ENCODE results near the gene HNRNPD. TPM values are rescaled to one million over a fixed set of nuclear protein-coding genes. Genes with fewer than 3 reads are reported as not detected.

HNRNPD gene
- total and polyA plus RNA-seq, 10 of the 15 experiments (the other 5 are each of a cell fraction or from before 2014, with no cell fraction given), result 76.6 to 882 (median 265) TPM

DNA sequence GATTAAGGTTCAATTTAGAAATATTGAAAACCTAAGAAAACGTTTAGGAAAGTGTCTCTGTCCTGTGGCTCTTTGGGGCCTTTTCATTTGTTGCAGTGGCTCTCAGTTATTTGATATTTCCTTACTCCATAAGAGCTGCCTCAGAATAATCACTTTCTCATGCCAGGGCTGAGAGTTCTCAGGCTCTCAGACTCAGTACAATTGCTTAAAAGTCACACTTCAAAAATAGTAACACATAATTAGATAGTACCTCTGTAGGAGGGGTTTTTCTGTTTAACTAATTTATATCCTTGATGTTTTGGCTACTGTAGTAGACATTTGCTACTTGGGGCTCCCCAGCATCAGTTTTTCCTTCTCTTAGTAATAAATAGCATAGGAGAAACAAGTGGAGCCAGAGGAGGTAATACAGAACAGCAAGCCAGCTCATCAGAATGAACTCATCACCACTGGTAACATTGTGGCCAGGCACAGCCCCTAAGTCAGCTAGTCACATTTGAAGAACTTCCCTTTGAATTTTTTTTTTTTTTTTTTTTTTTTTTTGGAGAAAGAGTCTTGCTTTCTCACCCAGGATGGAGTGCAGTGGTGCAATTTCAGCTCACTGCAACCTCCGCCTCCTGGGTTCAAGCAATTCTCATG is 8.0 kb upstream of the HNRNPD start:
- RAD21 ChIA-PET (ENCODE audit: unreplicated experiment), result no interaction called here
- CTCF ChIA-PET, result interaction anchor here (1.9 kb wide), 1 partner anchor 21 kb away, joined by 7 read pairs; no protein-coding TSS in a partner anchor
- Histone ChIP-seq H3K36me3 (ENCODE audit: control insufficient read depth in 2 of 2, insufficient read depth in 2 of 2, low read length in 1 of 2) (no peaks in the 10 kb centered on the region), H2AFZ (ENCODE audit: control insufficient read depth, low read depth, low read length) (no peak overlapping the region), H3K79me2 (ENCODE audit: control insufficient read depth, insufficient read depth, low read length) (peaks cover under 1% of the 10 kb centered on the region; the same call in 1 of the 2 replicates), H3K9me3 (replicated peaks; ENCODE audit: control insufficient read depth, insufficient read depth, low read length) (peaks cover 2% of the 10 kb centered on the region; the same call in 2 of the 3 replicates), H3K4me1 (ENCODE audit: control insufficient read depth, insufficient read depth, low read length) (no peaks in the 10 kb centered on the region), H3K27ac (ENCODE audit: control insufficient read depth, insufficient read depth) (no peak overlapping the region), H3K9ac (ENCODE audit: control insufficient read depth, insufficient read depth, low read length) (no peak overlapping the region), H4K20me1 (ENCODE audit: control insufficient read depth, insufficient read depth) (no peaks in the 10 kb centered on the region), H3K4me3 (no peak overlapping the region), H3K27me3 (replicated peaks in 1 of 2; ENCODE audit: control insufficient read depth in 2 of 2, insufficient read depth in 2 of 2, low read length in 1 of 2) (no peaks in the 10 kb centered on the region), H3K4me2 (ENCODE audit: control insufficient read depth, insufficient read depth) (no peak overlapping the region)
- DNase-seq (ENCODE audit: low read depth, low spot score), result no peak
- no TSS peak for BruUV-seq (replicated peaks)
- POLR2A ChIA-PET, result interaction anchor here (1.2 kb wide), 1 partner anchor 48 kb away, joined by 7 read pairs; the partner anchor contains the start of gene HNRNPDL
- SMC1A ChIA-PET (ENCODE audit: uncharacterized antibody, unreplicated experiment), result interaction anchor here (0.6 to 1.0 kb wide), 3 partner anchors 19 to 244 kb away, joined by 3 read pairs; no protein-coding TSS in a partner anchor
- intact Hi-C loops (cut with micrococcal nuclease; ENCODE audit: unreplicated experiment), result no loop called here
- no peak for FAIRE-seq
- no peak for TF ChIP-seq ZNF592 (IDR thresholded peaks at IDR 0.05)
- no peak for TF ChIP-seq CREM (IDR thresholded peaks at IDR 0.05; ENCODE audit: low read depth)
- TF ChIP-seq HDGF (IDR thresholded peaks at IDR 0.05), result no peak
- TF ChIP-seq ZBED1 (IDR thresholded peaks at IDR 0.05; ENCODE audit: borderline replicate concordance), result no peak
- no peak for TF ChIP-seq SREBF1 (IDR thresholded peaks at IDR 0.05; ENCODE audit: low read length)
- peak; percentile 39 for TF ChIP-seq MEF2B (IDR thresholded peaks at IDR 0.05; ENCODE audit: partially characterized antibody, poor library complexity, severe bottlenecking)
- TF ChIP-seq MEF2A (IDR thresholded peaks at IDR 0.05; ENCODE audit: insufficient read depth, low read depth, low read length), result no peak
- TF ChIP-seq, protein P1, sequence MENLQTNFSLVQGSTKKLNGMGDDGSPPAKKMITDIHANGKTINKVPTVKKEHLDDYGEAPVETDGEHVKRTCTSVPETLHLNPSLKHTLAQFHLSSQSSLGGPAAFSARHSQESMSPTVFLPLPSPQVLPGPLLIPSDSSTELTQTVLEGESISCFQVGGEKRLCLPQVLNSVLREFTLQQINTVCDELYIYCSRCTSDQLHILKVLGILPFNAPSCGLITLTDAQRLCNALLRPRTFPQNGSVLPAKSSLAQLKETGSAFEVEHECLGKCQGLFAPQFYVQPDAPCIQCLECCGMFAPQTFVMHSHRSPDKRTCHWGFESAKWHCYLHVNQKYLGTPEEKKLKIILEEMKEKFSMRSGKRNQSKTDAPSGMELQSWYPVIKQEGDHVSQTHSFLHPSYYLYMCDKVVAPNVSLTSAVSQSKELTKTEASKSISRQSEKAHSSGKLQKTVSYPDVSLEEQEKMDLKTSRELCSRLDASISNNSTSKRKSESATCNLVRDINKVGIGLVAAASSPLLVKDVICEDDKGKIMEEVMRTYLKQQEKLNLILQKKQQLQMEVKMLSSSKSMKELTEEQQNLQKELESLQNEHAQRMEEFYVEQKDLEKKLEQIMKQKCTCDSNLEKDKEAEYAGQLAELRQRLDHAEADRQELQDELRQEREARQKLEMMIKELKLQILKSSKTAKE (IDR thresholded peaks at IDR 0.05; ENCODE audit: low read depth, poor library complexity, severe bottlenecking), result no peak
- ATAC-seq, result no peak
- in situ Hi-C loops (cut with MboI), result no loop called here
- WGBS (ENCODE audit: insufficient coverage, insufficient replicate concordance, low lambda C conversion rate, missing lambda C conversion rate), result 52% methylated on average over 2 of the region's 2 CpGs
